H4 (cell line): ENCODE results near the gene FAM98C. TPM values are rescaled to one million over a fixed set of nuclear protein-coding genes. Genes with fewer than 3 reads are reported as not detected.

Source experiments
- DNase-seq: peaks from one replicate; pipeline ENCODE4 v3.0.0-alpha.2; 2015; ENCODE audit warnings: low spot score
- total RNA-seq: library from RNA; depleted of rRNA; stranded (reverse); fragments of >200 nt; shearing (Covaris generic); gene quantifications from 2 replicates; pipeline ENCODE4 v1.2.3, GENCODE V29; 2014; rRNA removed

The FAM98C gene
- total RNA-seq, 1 experiment from 2014 or later: 19.7 TPM

GRCh38 chr19:38453596-38453995 is 50.7 kb downstream of the FAM98C start:
- no peak for DNase-seq

- no peak for DNase-seq
Measured at GRCh38 chr19:38455031-38455430, 52.1 kb downstream of the FAM98C start.

GRCh38 chr19:38457202-38457601 is 54.3 kb downstream of the FAM98C start:
- DNase-seq: no peak

- DNase-seq: no peak
Measured at GRCh38 chr19:38457690-38458405, 55.0 kb downstream of the FAM98C start.

Other genes with a start within 250 kb of the FAM98C start
- 5.1 and 7.2 TPM in 2 replicates for gene DPF1, start 178.9 kb upstream of the FAM98C start, total RNA-seq
- gene PPP1R14A, start 146.7 kb upstream of the FAM98C start, total RNA-seq: not detected in 2 replicates
- gene SPINT2, start 138.5 kb upstream of the FAM98C start, total RNA-seq: 1.1 TPM in 1 of 2 replicates, not detected in the other
- gene C19orf33, start 98.8 kb upstream of the FAM98C start, total RNA-seq: 2.7 TPM in 1 of 2 replicates, not detected in the other
- gene YIF1B, start 87.1 kb upstream of the FAM98C start, total RNA-seq: 138 and 146 TPM in 2 replicates
- 0.04 TPM in 1 of 2 replicates, not detected in the other for gene KCNK6, start 83.2 kb upstream of the FAM98C start, total RNA-seq
- 2.0 TPM in 1 of 2 replicates, not detected in the other for gene CATSPERG, start 67.3 kb upstream of the FAM98C start, total RNA-seq
- 743 and 838 TPM in 2 replicates for gene PSMD8, start 28.5 kb upstream of the FAM98C start, total RNA-seq
- gene GGN, start 15.1 kb upstream of the FAM98C start, total RNA-seq: 0.08 and 0.14 TPM in 2 replicates
- 0.10 and 1.4 TPM in 2 replicates for gene SPRED3, start 14.4 kb upstream of the FAM98C start, total RNA-seq
- 0.62 TPM in 1 of 2 replicates, not detected in the other for gene RASGRP4, start 23.1 kb downstream of the FAM98C start, total RNA-seq
- gene RYR1, start 30.6 kb downstream of the FAM98C start, total RNA-seq: not detected in 2 replicates
- gene MAP4K1, start 214.9 kb downstream of the FAM98C start, total RNA-seq: 0.29 and 3.0 TPM in 2 replicates
- 980 and 1,233 TPM in 2 replicates for gene EIF3K, start 216.1 kb downstream of the FAM98C start, total RNA-seq
- gene ACTN4, start 244.6 kb downstream of the FAM98C start, total RNA-seq: 157 and 262 TPM in 2 replicates